Progenitor cell of endocrine pancreas (in vitro differentiated cells): ENCODE results near the gene ZNF451. TPM values are rescaled to one million over a fixed set of nuclear protein-coding genes. Genes with fewer than 3 reads are reported as not detected.

Experiments used
- DNase-seq: peaks from one replicate; pipeline ENCODE4 v3.0.0; 2021; ENCODE audit warnings: low spot score; ENCODE audit not compliant: unreplicated experiment
- H3K27ac Mint-ChIP-seq: 2 replicates; pipeline ENCODE4 v1.8.0; 2021; ENCODE audit warnings: mild to moderate bottlenecking, moderate library complexity, mixed read lengths
- H3K27me3 Mint-ChIP-seq: 2 replicates; pipeline ENCODE4 v1.8.0; 2021; ENCODE audit warnings: mixed read lengths
- H3K36me3 Mint-ChIP-seq: 2 replicates; pipeline ENCODE4 v1.8.0; 2022; ENCODE audit warnings: mixed read lengths; ENCODE audit not compliant: insufficient read depth
- H3K4me1 Mint-ChIP-seq: 2 replicates; pipeline ENCODE4 v1.8.0; 2021; ENCODE audit warnings: low read depth, mixed read lengths
- H3K4me3 Mint-ChIP-seq: 2 replicates; pipeline ENCODE4 v1.8.0; 2021; ENCODE audit warnings: low read depth, mild to moderate bottlenecking, moderate library complexity, mixed read lengths
- H3K9me3 Mint-ChIP-seq: 2 replicates; pipeline ENCODE4 v1.8.0; 2021; ENCODE audit warnings: low read depth, mixed read lengths
- CTCF ChIP-seq: fragments of 200-600 bp; sonication (generic); IDR thresholded peaks from one replicate; pipeline ENCODE4 v1.5.0; 2021; ENCODE audit warnings: antibody characterized with exemption, mild to moderate bottlenecking; ENCODE audit not compliant: unreplicated experiment
- total RNA-seq: library from RNA; stranded (reverse); gene quantifications from 2 replicates; pipeline ENCODE4 v1.2.1, GENCODE V29; 2021

The ZNF451 gene
- total RNA-seq, 1 donor from 2014 or later = 70.6 TPM

- Mint-ChIP-seq H3K36me3 (peaks cover 41% of the 10 kb centered on the region), H3K4me3 (no peak overlapping the region), H3K27me3 (no peaks in the 10 kb centered on the region)
Measured at GRCh38 chr6:57097596-57097995, 7.6 kb downstream of the ZNF451 start.

GRCh38 chr6:57102976-57103375 lies 13.0 kb downstream of the ZNF451 start:
- Mint-ChIP-seq H3K27me3 (no peaks in the 10 kb centered on the region), H3K4me1 (no peaks in the 10 kb centered on the region), H3K36me3 (peaks cover 68% of the 10 kb centered on the region), H3K9me3 (no peaks in the 10 kb centered on the region), H3K27ac (no peak overlapping the region), H3K4me3 (no peak overlapping the region)
- no peak for DNase-seq
- TF ChIP-seq CTCF = no peak

More at GRCh38 chr6:57097596-57097995, 7.6 kb downstream of the ZNF451 start:
- Mint-ChIP-seq H3K27ac (no peak overlapping the region), H3K4me1 (peaks cover 4% of the 10 kb centered on the region), H3K9me3 (no peaks in the 10 kb centered on the region)
- no peak for DNase-seq
- no peak for TF ChIP-seq CTCF

- no peak for TF ChIP-seq CTCF
- Mint-ChIP-seq H3K4me1 (no peaks in the 10 kb centered on the region), H3K27me3 (no peaks in the 10 kb centered on the region), H3K27ac (no peak overlapping the region), H3K9me3 (no peaks in the 10 kb centered on the region), H3K36me3 (peaks cover 63% of the 10 kb centered on the region), H3K4me3 (no peak overlapping the region)
- no peak for DNase-seq
Measured at GRCh38 chr6:57104336-57104735, 14.3 kb downstream of the ZNF451 start.

GRCh38 chr6:57106990-57107389 lies 17.0 kb downstream of the ZNF451 start:
- Mint-ChIP-seq H3K27me3 (no peaks in the 10 kb centered on the region), H3K4me1 (no peaks in the 10 kb centered on the region), H3K4me3 (no peak overlapping the region), H3K27ac (no peak overlapping the region), H3K9me3 (no peaks in the 10 kb centered on the region), H3K36me3 (peaks cover 41% of the 10 kb centered on the region)
- DNase-seq = no peak
- TF ChIP-seq CTCF = no peak

GRCh38 chr6:57108691-57109090 lies 18.7 kb downstream of the ZNF451 start:
- no peak for TF ChIP-seq CTCF
- no peak overlapping the region for H3K4me3 Mint-ChIP-seq
- no peak overlapping the region for H3K27ac Mint-ChIP-seq
- H3K9me3 Mint-ChIP-seq = peaks cover 4% of the 10 kb centered on the region
- no peaks in the 10 kb centered on the region for H3K4me1 Mint-ChIP-seq
- H3K27me3 Mint-ChIP-seq = no peaks in the 10 kb centered on the region
- peaks cover 30% of the 10 kb centered on the region for H3K36me3 Mint-ChIP-seq
- no peak for DNase-seq
